Esophagus squamous epithelium (tissue), 4 donors: Measurements from ENCODE around the gene SERINC3.

ENCODE experiments used
- CTCF ChIP-seq, 6 experiments: fragments of 450-650 bp in 4 of 6; fragments of 200-600 bp in 2 of 6; sonication (generic) in 2 of 6; IDR thresholded peaks; one replicate each; pipeline ENCODE4 v1.5.1; 2016 to 2019; ENCODE audit warnings: antibody characterized with exemption in 6 of 6, mild to moderate bottlenecking in 4 of 6, moderate library complexity in 4 of 6
- POLR2A ChIP-seq, 4 donors: fragments of 450-650 bp; IDR thresholded peaks; one replicate each; pipeline ENCODE4 v1.6.1; 2017; ENCODE audit warnings: antibody characterized with exemption in 4 of 4, mild to moderate bottlenecking in 4 of 4, moderate library complexity in 3 of 4

- TF ChIP-seq POLR2A (IDR thresholded peaks at IDR 0.05) = no peak
- TF ChIP-seq CTCF (IDR thresholded peaks at IDR 0.05) = no peak
Observed at GRCh38 chr20:44495257-44495656, 26.6 kb downstream of the SERINC3 start.
